Keratinocyte (primary cell): ENCODE data around the gene AKIP1. TPM values are rescaled to one million over a fixed set of nuclear protein-coding genes. Genes with fewer than 3 reads are reported as not detected.
A peak's percentile ranks its signal among the peaks of the same experiment; 100 is the strongest.

Experiments
- DNase-seq: peaks from one replicate; pipeline ENCODE4 v3.0.0-alpha.2; 2011; ENCODE audit warnings: low read depth, missing footprints, low spot score
- FAIRE-seq: peaks from 2 replicates; lab custom pipeline; 2011; peaks lifted over from hg19 to GRCh38; lab: Jason Lieb, UNC
- H2AFZ ChIP-seq: 2 replicates; pipeline ENCODE4 v1.6.0; 2012; ENCODE audit warnings: low read length, control low read depth, inconsistent platforms; ENCODE audit not compliant: control insufficient read depth
- H3K27ac ChIP-seq: 2 replicates; pipeline ENCODE4 v1.5.1; 2011; ENCODE audit warnings: low read length; ENCODE audit not compliant: control insufficient read depth, insufficient read depth
- H3K27me3 ChIP-seq: 3 replicates; pipeline ENCODE4 v1.6.0; 2011; ENCODE audit warnings: low read length; ENCODE audit not compliant: control insufficient read depth, insufficient read depth; ENCODE audit errors: extremely low read depth
- H3K36me3 ChIP-seq, 2 experiments: 2 replicates in 1 of 2; 3 replicates in 1 of 2; pipeline ENCODE4 v1.5.1; 2011; ENCODE audit warnings: low read length in 2 of 2, mild to moderate bottlenecking in 1 of 2; ENCODE audit not compliant: control insufficient read depth in 2 of 2, insufficient read depth in 2 of 2; ENCODE audit errors: extremely low read depth in 1 of 2
- H3K4me1 ChIP-seq: 3 replicates; pipeline ENCODE4 v1.5.1; 2011; ENCODE audit warnings: low read length; ENCODE audit not compliant: control insufficient read depth, insufficient read depth; ENCODE audit errors: extremely low read depth
- H3K4me2 ChIP-seq: 3 replicates; pipeline ENCODE4 v1.6.0; 2011; ENCODE audit warnings: low read depth, low read length; ENCODE audit not compliant: control insufficient read depth, insufficient read depth; ENCODE audit errors: extremely low read depth
- H3K4me3 ChIP-seq, 3 experiments: fragments of 200-600 bp in 1 of 3; sonication (generic) in 1 of 3; 2 replicates in 2 of 3; 3 replicates in 1 of 3; pipeline ENCODE4 v1.5.1; 2011 to 2016; ENCODE audit warnings: low read length in 3 of 3, mild to moderate bottlenecking in 3 of 3, control low read depth in 2 of 3, inconsistent platforms in 1 of 3, low read depth in 1 of 3, mixed read lengths in 1 of 3, mixed run types in 1 of 3, moderate library complexity in 1 of 3; ENCODE audit not compliant: control insufficient read depth in 2 of 3, insufficient read depth in 2 of 3; ENCODE audit errors: extremely low read depth in 1 of 3
- H3K79me2 ChIP-seq: 2 replicates; pipeline ENCODE4 v1.6.0; 2012; ENCODE audit warnings: low read length; ENCODE audit not compliant: control insufficient read depth, insufficient read depth
- H3K9ac ChIP-seq: 3 replicates; pipeline ENCODE4 v1.6.0; 2011; ENCODE audit warnings: low read length; ENCODE audit not compliant: control insufficient read depth, insufficient read depth; ENCODE audit errors: extremely low read depth
- H3K9me1 ChIP-seq: 3 replicates; pipeline ENCODE4 v1.6.0; 2011; ENCODE audit warnings: low read length; ENCODE audit not compliant: control insufficient read depth, insufficient read depth; ENCODE audit errors: extremely low read depth
- H3K9me3 ChIP-seq: 2 replicates; pipeline ENCODE4 v1.5.1; 2012; ENCODE audit warnings: low read depth, low read length; ENCODE audit not compliant: control insufficient read depth
- H4K20me1 ChIP-seq: 3 replicates; pipeline ENCODE4 v1.6.0; 2011; ENCODE audit warnings: low read length; ENCODE audit not compliant: control insufficient read depth, insufficient read depth; ENCODE audit errors: extremely low read depth
- EZH2 ChIP-seq: IDR thresholded peaks from one replicate; pipeline ENCODE4 v1.6.1; 2012; ENCODE audit warnings: inconsistent platforms, mild to moderate bottlenecking, low read length, moderate library complexity
- dilution Hi-C: fragments of 300-500 bp; cut with MboI; formaldehyde crosslinking; loops from one replicate; pipeline ENCODE4 v1.7.0; 2020; ENCODE audit warnings: low sequenced_read_pairs; ENCODE audit not compliant: extremely low pct_ligation_motif_present
- polyA plus RNA-seq, 5 experiments: library from polyadenylated mRNA; depleted of rRNA in 3 of 5; stranded (reverse) in 3 of 5; stranded (forward) in 1 of 5; unstranded in 1 of 5; fragments of >200 nt; gene quantifications; 1 replicate in 1 of 5; 2 replicates in 3 of 5; 3 replicates in 1 of 5; pipeline versions ENCODE4 v1.2.1 to v1.2.3, GENCODE V29; 2011 to 2012; ENCODE audit warnings: missing spikeins in 2 of 5, low read depth in 1 of 5, low replicate concordance in 1 of 5
- TF ChIP-seq, protein P1 (sequence below), 3 experiments: IDR thresholded peaks in 1 of 3; conservative IDR thresholded peaks in 1 of 3; optimal IDR thresholded peaks in 1 of 3; 2 replicates in 2 of 3; 3 replicates in 1 of 3; pipeline versions ENCODE3 to v1.5.1; 2011; ENCODE audit warnings: low read length in 3 of 3, mild to moderate bottlenecking in 3 of 3, moderate library complexity in 2 of 3, control low read depth in 1 of 3, inconsistent platforms in 1 of 3; ENCODE audit not compliant: insufficient read depth in 2 of 3; ENCODE audit errors: extremely low read depth in 1 of 3

The AKIP1 gene
- polyA plus RNA-seq, 1 donor (not counting 4 experiments of a cell fraction or from before 2014, with no cell fraction given): 46.4 TPM

DNA sequence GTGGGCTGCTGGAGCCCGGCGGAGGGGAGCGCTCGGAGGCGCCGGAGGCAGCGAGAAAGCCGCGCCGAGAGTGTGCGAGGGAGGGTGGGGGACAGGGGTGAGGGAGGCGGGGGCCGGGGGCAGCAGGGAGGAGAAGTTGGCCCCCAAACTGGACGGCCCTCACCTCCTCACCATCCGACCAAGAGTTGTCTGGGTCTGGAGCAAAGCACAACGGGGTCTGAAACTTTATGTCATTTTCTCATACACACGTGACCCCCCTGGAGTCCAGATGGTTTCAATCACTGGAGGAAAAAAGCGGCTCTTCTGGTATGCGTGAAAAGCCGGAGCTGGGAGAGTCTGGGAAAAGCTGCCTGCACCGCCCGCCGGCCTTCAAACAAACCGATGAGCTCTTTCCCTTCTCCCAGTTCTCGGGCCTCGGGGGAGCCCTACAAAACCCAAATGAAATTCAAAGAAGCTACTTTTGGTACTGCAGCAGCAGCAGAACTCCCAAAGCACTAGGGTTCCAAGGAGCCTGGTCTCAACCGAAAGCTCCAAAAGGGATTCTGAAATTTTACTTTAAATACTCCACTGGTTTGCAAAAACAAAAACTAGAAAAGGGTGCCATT lies 39.7 kb upstream of the AKIP1 start:
- Histone ChIP-seq H2AFZ (peak overlapping the region; percentile 72), H3K9ac (peak overlapping the region; percentile 72), H3K27ac (peak overlapping the region; percentile 22), H3K27me3 (no peaks in the 10 kb centered on the region), H3K4me2 (peak overlapping the region; percentile 57), H3K4me3 (peak overlapping the region; percentile 57 to 76 (median 74)), H3K9me3 (no peaks in the 10 kb centered on the region), H3K36me3 (no peaks in the 10 kb centered on the region), H4K20me1 (no peaks in the 10 kb centered on the region), H3K79me2 (no peaks in the 10 kb centered on the region), H3K9me1 (no peaks in the 10 kb centered on the region), H3K4me1 (peaks cover 19% of the 10 kb centered on the region)
- no peak for TF ChIP-seq EZH2
- TF ChIP-seq, protein P1, sequence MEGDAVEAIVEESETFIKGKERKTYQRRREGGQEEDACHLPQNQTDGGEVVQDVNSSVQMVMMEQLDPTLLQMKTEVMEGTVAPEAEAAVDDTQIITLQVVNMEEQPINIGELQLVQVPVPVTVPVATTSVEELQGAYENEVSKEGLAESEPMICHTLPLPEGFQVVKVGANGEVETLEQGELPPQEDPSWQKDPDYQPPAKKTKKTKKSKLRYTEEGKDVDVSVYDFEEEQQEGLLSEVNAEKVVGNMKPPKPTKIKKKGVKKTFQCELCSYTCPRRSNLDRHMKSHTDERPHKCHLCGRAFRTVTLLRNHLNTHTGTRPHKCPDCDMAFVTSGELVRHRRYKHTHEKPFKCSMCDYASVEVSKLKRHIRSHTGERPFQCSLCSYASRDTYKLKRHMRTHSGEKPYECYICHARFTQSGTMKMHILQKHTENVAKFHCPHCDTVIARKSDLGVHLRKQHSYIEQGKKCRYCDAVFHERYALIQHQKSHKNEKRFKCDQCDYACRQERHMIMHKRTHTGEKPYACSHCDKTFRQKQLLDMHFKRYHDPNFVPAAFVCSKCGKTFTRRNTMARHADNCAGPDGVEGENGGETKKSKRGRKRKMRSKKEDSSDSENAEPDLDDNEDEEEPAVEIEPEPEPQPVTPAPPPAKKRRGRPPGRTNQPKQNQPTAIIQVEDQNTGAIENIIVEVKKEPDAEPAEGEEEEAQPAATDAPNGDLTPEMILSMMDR (optimal IDR thresholded peaks at IDR 0.05 in 1 of 3, IDR thresholded peaks at IDR 0.05 in 1 of 3, conservative IDR thresholded peaks at IDR 0.05 in 1 of 3; ENCODE audit: extremely low read depth in 1 of 3, insufficient read depth in 2 of 3, low read length in 3 of 3): no peak
- DNase-seq (no peak), FAIRE-seq (no peak)
- dilution Hi-C loops: no loop called here

DNA sequence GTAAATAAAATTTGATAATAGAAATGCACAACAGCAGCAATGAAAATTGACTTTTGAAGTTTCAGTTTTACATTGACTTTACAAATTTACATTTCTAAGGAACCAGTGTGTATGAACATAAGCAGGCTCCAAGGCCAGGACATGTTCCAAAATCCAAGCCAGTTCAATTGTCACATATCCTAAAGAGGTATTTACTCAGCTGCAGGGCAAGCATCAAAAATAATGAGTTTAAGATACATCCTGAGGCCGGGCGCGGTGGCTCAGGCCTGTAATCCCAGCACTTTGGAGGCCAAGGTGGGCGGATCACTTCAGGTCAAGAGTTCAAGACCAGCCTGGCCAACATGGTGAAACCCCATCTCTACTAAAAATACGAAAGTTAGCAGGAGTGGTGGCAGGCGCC lies 39.0 kb upstream of the AKIP1 start:
- Histone ChIP-seq H3K4me3 (no peak overlapping the region), H2AFZ (no peak overlapping the region), H3K27me3 (no peaks in the 10 kb centered on the region), H3K9me3 (no peaks in the 10 kb centered on the region), H3K27ac (no peak overlapping the region), H3K4me2 (no peak overlapping the region), H4K20me1 (no peaks in the 10 kb centered on the region), H3K79me2 (no peaks in the 10 kb centered on the region), H3K36me3 (no peaks in the 10 kb centered on the region), H3K9me1 (no peaks in the 10 kb centered on the region), H3K9ac (no peak overlapping the region), H3K4me1 (peaks cover 15% of the 10 kb centered on the region)
- FAIRE-seq (no peak), DNase-seq (no peak)
- dilution Hi-C loops: no loop called here
- TF ChIP-seq, protein P1 (optimal IDR thresholded peaks at IDR 0.05 in 1 of 3, IDR thresholded peaks at IDR 0.05 in 1 of 3, conservative IDR thresholded peaks at IDR 0.05 in 1 of 3; ENCODE audit: extremely low read depth in 1 of 3, insufficient read depth in 2 of 3, low read length in 3 of 3): no peak
- no peak for TF ChIP-seq EZH2
